H1 (cell line): ENCODE results near the gene SGMS1. TPM values are rescaled to one million over a fixed set of nuclear protein-coding genes. Genes with fewer than 3 reads are reported as not detected.

Experiments
- EZH2 ChIP-seq: fragments of 200-600 bp; sonication (generic); IDR thresholded peaks from 2 replicates; pipeline ENCODE4 v1.7.1; 2012; ENCODE audit warnings: low read depth, mild to moderate bottlenecking, moderate library complexity, low read length, inconsistent platforms; ENCODE audit not compliant: severe bottlenecking
- polyA plus RNA-seq, 7 experiments: library from polyadenylated mRNA; depleted of rRNA in 3 of 7; stranded (reverse) in 5 of 7; unstranded in 2 of 7; fragments of >200 nt in 5 of 7; fragments of 200-250 nt in 2 of 7; gene quantifications; 1 replicate in 5 of 7; 2 replicates in 1 of 7; 4 replicates in 1 of 7; pipeline versions ENCODE4 v1.2.1 to v1.2.3, GENCODE V29; 2011 to 2013; ENCODE audit warnings: missing spikeins in 2 of 7, mixed read lengths in 2 of 7
- total RNA-seq: library from RNA; stranded (reverse); fragmentation: NEBNext Ultra II Directional; extraction: Animal tissue kit (Norgen Biotek cat#: 25700); gene quantifications from 2 replicates; pipeline ENCODE4 v1.2.1, GENCODE V29; 2021

SGMS1 gene
- total and polyA plus RNA-seq, 2 of the 8 experiments (the other 6 are each of a cell fraction or from before 2014, with no cell fraction given) = 6.0 to 15.6 TPM

- no peak for TF ChIP-seq EZH2
Observed at GRCh38 chr10:50395271-50395670, 228.5 kb downstream of the SGMS1 start (continued).
